Stimulated activated CD8-positive, alpha-beta memory T cell treated with anti-CD3 and anti-CD28 coated beads, Interleukin-7, amount 100 ng/mL, for 48 hours (primary cell): ENCODE results near the gene BTNL3.

ENCODE experiments used
- DNase-seq, 2 donors: peaks; one replicate each; pipeline ENCODE4 v3.0.0-alpha.2; 2020; ENCODE audit warnings: low read depth in 1 of 2; ENCODE audit errors: extremely low read depth in 1 of 2

Gene BTNL3

GRCh38 chr5:181020688-181021087 lies 32.0 kb downstream of the BTNL3 start:
- DNase-seq = no peak

GRCh38 chr5:181024245-181025064 lies 35.8 kb downstream of the BTNL3 start:
- DNase-seq = no peak

GRCh38 chr5:181027452-181028031 lies 38.9 kb downstream of the BTNL3 start:
- no peak for DNase-seq

- no peak for DNase-seq
These were observed 39.6 kb downstream of the BTNL3 start for GRCh38 chr5:181028032-181028819.

- no peak for DNase-seq
These were observed 43.1 kb downstream of the BTNL3 start for GRCh38 chr5:181031716-181032115.

- no peak for DNase-seq
These were observed 47.6 kb downstream of the BTNL3 start for GRCh38 chr5:181035991-181036815.

GRCh38 chr5:181036816-181037364 lies 48.2 kb downstream of the BTNL3 start:
- no peak for DNase-seq

GRCh38 chr5:181037365-181037861 lies 48.8 kb downstream of the BTNL3 start:
- no peak for DNase-seq

- no peak for DNase-seq
These were observed 50.8 kb downstream of the BTNL3 start for GRCh38 chr5:181039471-181039870.

GRCh38 chr5:181039931-181040630 lies 51.4 kb downstream of the BTNL3 start, which contains the start of gene BTNL9:
Gene BTNL9 (plus strand): TSS chr5:181040266. CDS start chr5:181045490, 5,224 bp downstream.
- DNase-seq = no peak

GRCh38 chr5:181040631-181040945 lies 51.9 kb downstream of the BTNL3 start:
- DNase-seq = no peak

- DNase-seq = no peak
These were observed 52.4 kb downstream of the BTNL3 start for GRCh38 chr5:181041043-181041442.

GRCh38 chr5:181042036-181042713 lies 53.5 kb downstream of the BTNL3 start:
- DNase-seq = no peak

- DNase-seq = no peak
These were observed 54.1 kb downstream of the BTNL3 start for GRCh38 chr5:181042722-181043121.

- DNase-seq = no peak
These were observed 54.8 kb downstream of the BTNL3 start for GRCh38 chr5:181043285-181044092.

GRCh38 chr5:181044093-181044599 lies 55.5 kb downstream of the BTNL3 start:
- no peak for DNase-seq

- DNase-seq = no peak
These were observed 56.1 kb downstream of the BTNL3 start for GRCh38 chr5:181044662-181045305.

- no peak for DNase-seq
These were observed 56.7 kb downstream of the BTNL3 start for GRCh38 chr5:181045316-181045715.
